Fibroblast of skin of left biceps (primary cell): Measurements from ENCODE around the gene NAPB.

Experiments used
- DNase-seq, 2 experiments: peaks; one replicate each; pipeline ENCODE4 v3.0.0-alpha.2; 2013; ENCODE audit warnings: low read depth in 2 of 2

Gene NAPB

DNA sequence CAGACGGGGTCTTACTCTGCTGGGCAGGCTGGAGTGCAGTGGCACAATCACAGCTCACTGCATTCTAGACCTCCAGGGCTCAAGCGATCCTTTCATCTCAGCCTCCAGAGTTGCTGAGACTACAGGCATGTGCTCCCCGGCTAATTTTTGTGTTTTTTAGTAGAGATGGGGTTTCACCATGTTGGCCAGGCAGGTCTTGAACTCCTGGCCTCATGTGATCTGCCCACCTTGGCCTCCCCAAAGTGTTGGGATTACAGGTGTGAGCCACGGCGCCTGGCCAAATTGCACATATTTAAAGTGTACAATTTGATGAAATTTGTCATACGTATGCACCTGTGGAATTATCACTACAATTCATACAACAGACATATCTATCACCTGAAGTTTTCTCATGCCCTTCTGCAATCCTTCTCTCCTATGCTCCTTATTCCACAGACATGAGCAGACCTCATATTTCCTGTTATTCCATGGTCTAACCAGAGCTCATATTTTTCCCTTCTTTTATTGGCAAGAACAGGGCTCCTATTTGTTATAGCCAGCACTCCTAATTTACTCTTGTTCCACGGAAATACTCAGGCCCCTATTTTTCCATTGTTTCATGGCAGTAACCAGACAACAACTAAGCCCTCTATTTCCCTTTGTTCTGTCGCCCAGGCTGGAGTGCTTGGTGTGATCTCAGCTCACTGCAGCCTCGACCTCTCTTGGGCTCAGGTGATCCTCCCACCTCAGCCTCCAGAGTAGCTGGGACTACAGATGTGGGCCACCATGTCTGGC lies 16.0 kb upstream of the NAPB start:
- no peak for DNase-seq

DNA sequence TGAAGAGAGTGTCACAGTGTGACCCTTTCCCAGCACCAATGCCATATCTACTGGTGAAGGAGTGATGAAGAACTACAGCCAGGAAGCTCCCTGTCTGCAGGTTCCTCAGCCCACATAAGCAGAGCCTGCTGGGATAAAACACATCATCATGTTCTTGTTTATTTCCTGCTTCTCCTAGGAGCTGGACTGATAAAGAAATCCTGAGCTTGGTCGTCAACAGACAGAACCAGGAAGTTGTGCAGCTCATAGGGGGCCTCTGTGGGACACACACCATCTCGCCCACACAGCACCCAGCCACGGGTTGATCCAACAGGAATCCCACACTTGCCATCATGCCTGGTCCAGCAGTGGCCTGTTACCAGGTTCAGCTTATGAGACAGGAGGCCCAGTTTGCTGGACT lies 15.4 kb upstream of the NAPB start:
- DNase-seq: no peak

DNA sequence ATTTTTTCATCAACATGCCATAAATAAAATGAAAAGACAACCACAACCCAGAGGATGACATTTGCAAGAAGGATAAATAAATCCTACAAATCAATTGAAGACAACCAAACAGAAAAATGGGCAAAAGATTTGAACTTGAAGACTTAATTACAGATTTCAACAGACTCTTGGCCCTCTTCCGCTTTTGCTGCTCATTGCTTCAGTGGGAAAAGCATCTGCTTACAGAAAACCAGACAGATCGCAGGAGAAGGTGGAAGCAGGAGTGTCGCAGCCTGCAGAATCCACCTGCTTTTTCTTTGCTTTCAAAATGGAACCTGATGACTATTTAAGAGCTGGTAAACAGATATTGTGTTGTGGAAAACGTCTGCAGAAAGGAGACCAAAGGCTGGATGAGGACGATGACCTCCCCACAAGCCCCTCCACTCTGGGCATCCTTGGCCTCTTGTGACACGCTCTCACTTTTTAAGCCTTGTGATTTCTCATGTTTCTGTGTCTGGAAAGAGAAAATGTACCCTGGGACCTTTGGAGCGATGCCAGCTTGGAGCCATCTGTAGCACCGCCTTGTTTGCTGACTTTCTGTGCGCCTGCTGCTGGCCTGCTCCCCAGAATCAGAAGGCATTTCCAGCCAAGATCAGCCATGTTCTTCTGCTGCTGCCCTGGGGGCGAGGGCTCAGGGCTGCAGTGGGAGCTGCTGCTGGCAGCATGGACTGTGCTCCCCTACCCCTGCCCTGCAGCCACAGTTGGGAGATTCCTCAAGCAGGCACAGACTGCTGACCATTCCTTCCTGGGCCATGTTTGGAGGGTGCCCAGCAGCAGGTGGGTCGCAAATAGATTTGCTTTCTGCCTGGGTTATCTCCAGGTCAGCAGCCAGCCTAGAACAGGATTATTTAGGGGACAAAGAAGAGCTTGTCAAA lies 14.6 kb upstream of the NAPB start:
- DNase-seq: no peak

DNA sequence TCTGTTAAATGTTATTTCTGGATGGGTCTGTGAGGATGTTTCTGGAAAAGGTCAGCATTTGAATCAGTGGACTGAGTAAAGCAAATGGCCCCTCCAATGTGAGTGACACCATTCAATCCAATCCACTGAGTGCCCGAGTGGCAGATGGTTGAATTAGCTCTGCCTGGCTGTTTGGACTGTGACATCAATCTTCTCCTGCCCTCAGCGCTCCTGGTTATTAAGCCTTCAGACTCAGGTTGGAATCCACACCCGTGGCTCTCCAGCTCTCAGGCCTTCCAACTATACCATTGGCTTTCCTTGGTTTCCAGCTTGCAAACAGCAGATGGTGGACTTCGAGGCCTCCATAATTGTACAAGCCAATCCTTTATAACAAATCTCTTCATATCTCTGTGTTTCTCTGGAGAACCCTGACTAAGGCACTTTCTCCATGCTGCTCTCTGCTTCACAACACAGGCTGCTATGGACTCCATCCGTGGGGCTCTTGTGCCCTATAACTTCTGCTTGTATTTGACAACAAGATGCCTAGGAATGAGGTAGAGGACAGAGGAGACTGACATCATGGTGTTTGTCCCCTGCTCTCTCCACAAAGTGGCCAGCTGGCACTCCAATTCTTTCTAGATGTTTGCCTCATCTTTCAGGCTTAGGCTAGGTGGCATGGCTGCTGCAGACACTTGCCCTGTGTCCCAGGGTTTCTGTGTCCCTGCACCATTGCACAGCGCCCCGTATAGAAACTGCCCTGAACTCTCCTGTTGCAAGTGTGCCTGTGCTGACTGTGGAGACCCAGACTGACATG lies 13.4 kb upstream of the NAPB start:
- DNase-seq: no peak

DNA sequence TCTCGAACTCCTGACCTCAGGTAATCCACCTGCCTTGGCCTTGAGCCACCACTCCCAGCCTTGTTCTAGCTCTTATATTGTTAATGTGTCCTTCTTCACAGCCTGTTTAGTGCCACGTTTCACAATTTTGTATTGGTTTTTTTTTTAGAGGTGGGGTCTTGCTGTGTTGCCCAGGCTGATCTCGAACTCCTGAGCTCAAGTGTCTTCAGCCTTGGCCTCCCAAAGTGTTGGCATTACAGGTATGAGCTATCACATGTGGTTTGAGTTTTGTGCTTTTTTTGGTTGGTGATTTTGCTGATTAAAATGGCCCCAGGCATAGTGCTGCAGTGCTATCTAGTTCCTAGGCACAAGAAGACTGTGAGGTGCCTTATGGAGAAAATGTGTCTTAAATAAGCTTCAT lies 12.3 kb upstream of the NAPB start:
- DNase-seq: no peak

DNA sequence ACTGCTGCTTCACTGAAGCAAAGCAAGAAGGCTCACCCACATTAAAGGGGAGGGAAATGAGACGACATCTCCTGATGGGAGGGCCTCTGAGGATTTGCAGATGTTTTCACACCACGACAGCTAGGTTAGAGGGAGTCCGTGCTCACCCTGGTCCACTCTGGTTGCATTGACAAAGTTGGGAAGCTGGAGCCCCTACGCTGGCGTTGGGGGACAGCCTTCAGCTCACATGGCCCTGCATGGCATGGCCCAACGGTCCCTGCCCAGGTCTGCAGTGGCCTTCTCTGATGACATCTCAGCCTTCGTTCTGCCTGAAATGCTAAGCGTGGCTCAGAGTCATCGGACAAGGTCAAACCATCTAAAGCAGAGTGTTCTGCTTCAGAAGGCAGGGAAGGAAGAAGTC lies 3.8 kb upstream of the NAPB start:
- DNase-seq: no peak

DNA sequence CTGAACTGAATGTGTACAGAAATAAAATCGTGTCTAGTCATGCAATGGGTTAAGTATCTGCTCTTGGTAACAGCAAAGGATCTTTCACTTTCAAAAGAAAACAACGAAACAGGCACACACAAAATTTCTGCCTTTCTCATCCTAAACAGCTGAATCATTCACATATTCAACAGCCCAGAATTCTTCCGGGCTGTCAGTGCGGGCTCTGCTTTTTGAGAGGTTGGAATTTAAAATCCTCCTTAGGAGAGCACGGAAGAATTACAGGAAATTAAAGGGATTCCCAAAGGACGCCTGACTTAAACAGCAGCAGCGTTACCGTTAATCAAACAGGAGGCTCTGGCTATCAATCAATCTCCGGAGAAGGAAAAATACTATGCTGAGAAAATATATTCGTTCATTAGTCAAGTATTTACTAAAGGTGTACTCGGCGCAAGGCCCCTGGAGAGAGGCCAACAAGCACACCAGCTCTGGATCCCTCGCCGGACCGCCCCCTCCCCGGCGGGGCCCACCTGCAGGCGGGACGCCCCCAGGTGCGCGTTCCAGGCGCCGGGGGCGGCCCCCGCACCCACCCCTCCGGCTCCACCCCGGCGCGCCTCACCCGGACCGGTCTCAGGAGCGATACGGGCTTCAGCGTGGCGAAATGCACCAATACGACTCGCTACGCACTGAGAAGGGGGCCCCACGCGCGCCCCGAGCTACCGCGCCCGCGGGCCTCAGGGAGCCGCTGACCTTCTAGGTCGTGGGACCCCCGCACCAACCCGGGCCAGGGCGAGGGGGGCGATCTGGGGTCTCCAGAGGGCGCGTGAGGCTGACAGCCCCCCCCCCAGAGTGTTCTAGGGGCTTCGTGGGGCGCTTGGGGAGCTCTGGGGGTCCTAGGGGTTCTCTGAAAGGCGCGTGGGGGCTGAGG lies 1.0 kb downstream of the NAPB start:
- DNase-seq: peak; percentile 19 to 26

DNA sequence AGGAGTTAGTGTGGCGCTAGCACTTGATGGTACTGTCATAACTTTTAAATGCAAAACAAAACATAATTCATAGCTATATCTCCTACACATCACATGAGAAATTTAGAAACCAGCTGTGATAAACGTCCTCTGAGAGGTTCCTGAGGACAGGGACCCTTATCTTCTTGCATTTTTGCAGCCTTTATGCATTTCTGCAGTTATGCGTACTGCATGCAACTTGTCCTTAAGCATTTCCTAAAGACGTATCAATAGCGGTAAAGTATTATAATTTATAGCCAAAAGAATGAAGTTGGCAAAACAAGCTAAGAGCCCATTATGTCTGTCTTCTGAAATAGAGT lies 1.7 kb downstream of the NAPB start:
- no peak for DNase-seq

DNA sequence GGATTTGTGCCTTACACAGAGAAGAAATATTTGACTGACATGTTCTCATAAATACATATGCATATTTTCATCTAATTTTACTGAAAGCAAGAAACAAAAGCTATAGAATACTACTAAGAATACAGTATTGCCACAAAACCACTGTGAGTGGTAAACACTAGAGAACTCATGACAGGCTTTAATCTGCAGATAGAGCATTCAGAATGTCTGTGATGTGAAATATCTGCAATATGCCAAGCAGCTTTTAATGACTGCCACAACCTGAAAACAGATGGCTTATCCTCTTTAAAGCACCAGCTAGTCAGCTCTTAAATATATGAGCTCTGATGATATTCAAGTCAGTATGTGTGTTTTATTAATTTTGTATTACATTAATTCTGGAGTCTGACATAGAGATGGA lies 3.4 kb downstream of the NAPB start:
- DNase-seq: no peak

DNA sequence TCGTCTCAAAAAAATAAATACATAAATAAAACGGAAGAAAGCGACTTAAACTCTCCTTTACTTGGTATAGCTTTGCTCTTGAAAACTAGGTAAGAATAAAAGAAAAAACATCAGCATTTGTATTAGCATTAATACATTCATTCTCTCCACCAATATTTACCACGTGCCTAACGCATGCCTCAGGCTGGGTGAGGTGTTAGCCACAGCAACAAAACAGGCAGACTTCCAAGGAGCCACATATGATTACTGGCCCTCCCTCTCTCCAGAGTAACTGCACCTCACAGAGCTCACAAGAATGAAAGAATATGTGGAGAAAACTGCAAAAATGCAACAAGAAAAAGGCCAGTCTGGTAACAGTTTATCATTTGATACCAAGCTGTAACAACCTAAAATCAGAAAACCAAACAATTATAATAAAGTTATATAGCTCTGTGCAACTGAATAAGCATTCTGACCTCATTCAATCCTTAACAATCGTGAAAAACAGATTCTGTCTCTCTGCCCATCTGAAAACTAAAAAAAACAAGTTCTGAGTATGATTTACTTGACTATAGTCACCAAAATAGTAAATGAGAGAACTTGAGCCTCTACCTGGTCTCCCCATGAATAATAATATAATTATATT lies 5.2 kb downstream of the NAPB start:
- DNase-seq: no peak

DNA sequence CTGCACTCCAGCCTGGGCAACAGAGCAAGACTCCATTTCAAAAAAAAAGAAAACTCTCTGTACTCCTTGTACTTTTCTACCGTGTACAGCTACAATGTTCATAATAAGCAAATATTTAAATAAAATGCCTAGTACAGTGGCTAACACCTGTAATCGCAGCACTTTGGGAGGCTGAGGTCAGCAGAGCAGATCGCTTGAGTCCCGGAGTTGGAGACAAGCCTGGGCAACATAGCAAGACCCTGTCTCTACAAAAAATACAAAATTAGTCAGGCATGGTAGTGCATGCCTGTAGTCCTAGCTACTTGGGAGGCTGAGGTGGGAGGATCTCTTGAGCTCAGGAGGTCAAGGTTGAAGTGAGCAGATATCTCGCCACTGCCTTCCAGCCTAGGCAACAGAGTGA lies 5.7 kb downstream of the NAPB start:
- no peak for DNase-seq

DNA sequence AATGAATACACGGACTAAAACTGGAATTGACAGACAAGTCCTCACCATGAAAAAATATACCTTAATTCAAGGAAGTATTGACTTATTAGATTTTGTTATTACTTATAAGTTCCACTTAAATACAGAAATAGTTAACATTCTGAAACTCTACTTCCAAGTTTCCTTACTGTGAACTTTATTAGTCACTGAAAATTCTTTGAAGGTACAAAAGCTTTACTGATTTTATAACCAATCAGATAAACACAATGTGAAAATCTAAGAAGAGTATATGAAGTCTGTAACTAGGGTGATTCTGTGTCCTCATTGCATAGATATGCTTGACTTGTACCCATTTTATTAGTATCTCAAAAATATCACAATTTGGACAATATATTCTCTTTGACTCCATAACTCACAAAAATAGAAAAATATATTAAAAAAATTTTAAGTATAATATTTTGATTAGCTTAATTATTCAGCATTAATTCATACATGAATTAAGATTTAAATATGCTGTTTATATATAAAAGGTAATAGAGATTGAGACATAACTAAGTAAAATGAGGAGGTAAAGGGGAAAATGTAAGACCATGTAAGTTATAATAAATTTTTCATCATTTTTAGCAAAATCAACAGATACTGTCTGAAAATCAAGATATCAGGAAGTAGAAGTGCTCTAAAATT lies 6.6 kb downstream of the NAPB start:
- no peak for DNase-seq

DNA sequence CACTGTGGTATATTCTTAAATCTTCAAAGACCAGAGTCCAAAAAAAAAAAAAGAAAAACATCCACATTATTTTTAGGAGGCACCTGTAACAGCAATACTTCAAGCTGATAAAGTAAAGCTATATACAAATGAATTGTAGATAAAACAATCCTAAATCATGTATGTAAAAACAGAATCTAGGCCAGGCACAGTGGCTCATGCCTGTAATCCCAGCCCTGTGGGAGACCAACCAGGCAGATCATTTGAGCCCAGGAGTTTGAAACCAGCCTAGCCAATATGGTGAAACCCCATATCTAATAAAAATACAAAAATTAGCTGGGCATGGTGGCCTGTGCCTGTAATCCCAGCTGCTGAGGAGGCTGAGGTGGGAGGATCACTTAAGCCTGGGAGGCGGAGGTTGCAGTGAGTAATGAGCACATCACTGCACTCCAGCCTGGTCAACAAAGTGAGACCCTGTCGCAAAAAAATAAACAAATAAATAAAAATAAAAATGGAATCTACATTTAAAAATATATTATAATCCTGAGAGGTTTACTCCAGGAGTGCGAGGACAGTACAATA lies 7.3 kb downstream of the NAPB start:
- no peak for DNase-seq

DNA sequence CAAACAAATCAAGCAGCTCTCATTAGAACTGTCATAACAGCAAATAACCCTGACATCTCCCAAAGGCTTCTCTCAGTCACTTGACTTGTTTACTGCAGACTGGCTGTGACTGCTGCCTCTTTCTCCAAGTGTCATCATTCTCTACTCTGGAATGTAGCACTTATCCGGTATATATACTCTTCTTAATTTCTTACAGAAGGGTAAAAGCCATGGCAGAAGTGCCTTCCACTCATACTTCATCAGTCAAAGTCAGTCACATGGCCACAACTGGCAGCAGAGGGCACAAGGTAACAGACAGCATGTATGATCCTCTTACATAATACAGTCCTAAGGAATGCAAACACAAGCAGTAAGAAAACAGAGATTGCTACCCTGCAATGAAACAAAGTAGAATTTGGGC lies 9.3 kb downstream of the NAPB start:
- DNase-seq: no peak

DNA sequence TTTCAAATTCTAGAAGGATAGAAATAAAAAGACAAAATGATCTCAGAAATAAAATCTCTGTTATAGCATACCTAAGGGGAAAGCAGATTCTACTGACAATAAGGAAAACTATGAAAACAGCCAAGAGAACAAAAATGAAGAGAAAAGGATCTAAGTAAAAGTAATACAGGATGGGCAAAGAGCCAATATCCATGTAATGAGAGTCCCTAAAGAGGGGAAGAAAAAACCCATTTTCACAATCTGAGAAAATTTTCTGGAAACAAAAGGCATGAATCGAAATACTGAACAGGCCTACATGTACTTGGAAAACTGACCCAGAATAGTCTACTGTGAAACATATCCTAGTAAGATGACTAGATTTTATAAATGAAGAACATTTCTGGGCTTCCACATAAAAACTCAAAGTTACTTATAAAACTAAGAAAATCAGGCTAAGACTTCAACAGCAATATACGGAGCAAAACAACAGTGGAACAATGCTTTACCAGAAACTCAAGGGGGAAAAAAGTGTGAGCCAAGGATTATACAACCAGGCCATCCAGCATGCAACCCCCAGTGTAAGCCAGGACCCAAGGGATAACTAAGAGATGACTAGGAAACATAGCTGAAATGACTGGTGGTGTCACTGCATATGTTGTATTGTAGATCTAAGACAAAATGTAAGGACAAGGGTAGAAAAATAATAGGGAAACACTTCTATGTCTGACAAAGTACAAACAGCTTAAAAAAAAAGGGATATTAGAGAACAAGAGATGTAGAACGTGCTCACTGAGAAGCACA lies 10.2 kb downstream of the NAPB start:
- DNase-seq: no peak

DNA sequence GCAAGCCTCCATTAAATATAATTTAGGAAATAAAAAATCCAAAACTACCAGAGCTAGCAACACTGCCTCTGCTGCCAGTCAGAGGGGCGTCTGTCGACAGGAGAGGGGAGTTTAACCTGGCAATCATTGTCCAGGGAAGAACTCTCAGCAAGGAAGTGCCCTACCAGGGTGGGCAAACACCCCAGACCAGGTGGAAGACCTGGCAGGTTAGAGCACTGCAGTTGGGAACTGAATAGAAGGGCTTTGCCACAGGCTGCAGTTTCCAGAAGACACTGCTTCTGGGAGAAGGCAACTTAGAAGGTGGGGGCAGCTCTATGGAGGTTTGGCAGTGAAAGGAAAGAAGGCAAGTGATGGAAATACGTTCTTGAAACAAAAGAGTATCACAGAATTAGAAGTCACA lies 11.5 kb downstream of the NAPB start:
- DNase-seq: no peak

DNA sequence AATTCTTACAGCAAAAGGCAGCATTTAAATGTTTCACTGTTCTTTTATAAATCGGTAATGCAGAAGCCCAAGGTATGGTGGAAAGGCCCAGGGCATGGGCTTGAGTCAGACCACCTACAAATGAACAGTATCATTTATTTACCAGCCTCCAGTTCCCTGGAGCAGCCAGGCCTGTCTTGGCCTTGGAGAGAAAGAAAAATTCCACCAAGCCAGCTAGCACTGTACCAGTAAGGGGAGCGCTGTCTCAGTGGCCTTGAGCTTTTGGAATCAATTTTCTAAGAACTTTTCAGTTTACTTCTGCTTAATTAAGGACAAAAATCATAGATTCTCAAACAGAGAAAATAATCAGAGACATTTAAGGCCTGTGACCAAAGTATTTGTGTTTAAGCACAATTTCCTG lies 12.3 kb downstream of the NAPB start:
- no peak for DNase-seq

DNA sequence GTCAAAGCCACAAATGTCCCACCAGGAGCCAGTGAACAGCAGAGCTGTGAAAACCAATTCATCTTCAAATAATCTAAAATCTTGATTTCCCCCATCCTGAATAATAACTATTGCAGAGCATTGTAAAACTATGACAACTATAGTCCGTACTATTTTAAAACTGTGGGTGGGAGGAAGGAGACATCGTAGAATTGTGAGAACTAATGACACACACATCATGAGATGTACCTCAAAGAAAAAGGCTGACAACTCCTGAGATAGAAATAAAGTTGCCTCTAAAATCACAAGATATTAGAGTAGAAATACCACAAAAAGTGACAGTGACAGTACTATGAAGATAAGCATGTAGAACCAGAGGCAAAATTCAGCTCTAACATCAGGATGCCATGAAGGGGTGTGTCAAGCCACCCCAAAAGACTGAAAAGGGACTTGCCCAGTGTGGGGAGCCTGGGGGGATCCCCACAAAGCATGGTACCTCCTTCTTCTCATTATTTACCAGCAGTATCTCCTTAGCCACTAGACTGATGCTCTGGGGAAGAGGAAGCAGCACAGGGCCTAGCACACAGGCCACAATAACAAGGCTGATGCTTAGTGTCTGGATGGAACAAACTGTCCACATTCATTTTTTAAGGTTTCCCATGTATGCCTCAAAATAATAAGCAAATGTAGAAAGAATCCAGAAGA lies 13.4 kb downstream of the NAPB start:
- DNase-seq: no peak

DNA sequence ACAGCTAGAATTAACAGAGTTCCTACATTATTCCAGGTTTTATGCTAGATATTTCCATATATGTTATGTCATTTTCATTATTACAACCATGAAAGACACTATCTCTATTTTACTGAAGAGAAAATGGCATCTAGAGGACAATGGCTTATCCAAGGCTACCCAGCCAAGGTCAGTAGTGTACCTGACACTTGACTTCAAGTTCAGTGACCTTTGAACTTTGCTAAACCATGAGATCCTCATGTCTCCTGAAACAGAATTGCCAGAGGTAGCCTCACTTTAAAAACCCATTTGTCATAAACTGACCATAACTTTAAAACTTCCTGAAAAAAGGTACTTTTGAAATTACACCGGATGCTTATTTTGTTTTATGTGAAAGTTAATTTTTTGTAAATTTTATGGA lies 14.4 kb downstream of the NAPB start:
- no peak for DNase-seq
